T-helper 22 cell (primary cell): ENCODE data around the gene EYA2.
"Not testable (repeated sequence)": the region's sequence is repeated elsewhere in the genome, so short reads cannot be mapped to it uniquely, and the experiment has no call there.

Experiments
- DNase-seq: peaks from one replicate; pipeline ENCODE4 v3.0.0-alpha.2; 2020; ENCODE audit warnings: low read depth

EYA2 gene

GRCh38 chr20:46897328-46897880 is 2.8 kb downstream of the EYA2 start:
- DNase-seq, result no peak

GRCh38 chr20:46898423-46898822 is 3.8 kb downstream of the EYA2 start:
- no peak for DNase-seq

- DNase-seq, result no peak
These were observed 5.0 kb downstream of the EYA2 start for GRCh38 chr20:46899621-46900020.

GRCh38 chr20:46900086-46900485 is 5.4 kb downstream of the EYA2 start:
- DNase-seq, result no peak

GRCh38 chr20:46900826-46901225 is 6.2 kb downstream of the EYA2 start:
- DNase-seq, result no peak

GRCh38 chr20:46901638-46902037 is 7.0 kb downstream of the EYA2 start:
- no peak for DNase-seq

- no peak for DNase-seq
These were observed 8.6 kb downstream of the EYA2 start for GRCh38 chr20:46903256-46903655.

- no peak for DNase-seq
These were observed 9.3 kb downstream of the EYA2 start for GRCh38 chr20:46903937-46904336.

- DNase-seq, result no peak
These were observed 10.9 kb downstream of the EYA2 start for GRCh38 chr20:46905364-46906125.

- no peak for DNase-seq
These were observed 18.8 kb downstream of the EYA2 start for GRCh38 chr20:46913329-46914044.

- DNase-seq, result no peak
These were observed 20.2 kb downstream of the EYA2 start for GRCh38 chr20:46914789-46915379.

GRCh38 chr20:46915575-46916257 is 21.1 kb downstream of the EYA2 start:
- no peak for DNase-seq

- DNase-seq, result no peak
These were observed 21.6 kb downstream of the EYA2 start for GRCh38 chr20:46916258-46916603.

GRCh38 chr20:46917155-46917554 is 22.5 kb downstream of the EYA2 start:
- DNase-seq, result no peak

- no peak for DNase-seq
These were observed 25.5 kb downstream of the EYA2 start for GRCh38 chr20:46920114-46920513.

- not testable (repeated sequence) for DNase-seq
These were observed 28.2 kb downstream of the EYA2 start for GRCh38 chr20:46922841-46923240.

GRCh38 chr20:46923550-46923949 is 28.9 kb downstream of the EYA2 start:
- no peak for DNase-seq

- no peak for DNase-seq
These were observed 34.0 kb downstream of the EYA2 start for GRCh38 chr20:46928580-46929132.

GRCh38 chr20:46929902-46930301 is 35.3 kb downstream of the EYA2 start:
- DNase-seq, result no peak

GRCh38 chr20:46930640-46931339 is 36.1 kb downstream of the EYA2 start:
- DNase-seq, result no peak

GRCh38 chr20:46931699-46932098 is 37.1 kb downstream of the EYA2 start:
- DNase-seq, result no peak
